Measurements from ENCODE around the gene LHFPL2. TPM values are rescaled to one million over a fixed set of nuclear protein-coding genes. Genes with fewer than 3 reads are reported as not detected.

The LHFPL2 gene
- total and polyA plus RNA-seq, 3 experiments from 2014 or later: 0.20 to 1.2 (median 0.84) TPM

- Histone ChIP-seq H3K36me3 (ENCODE audit: insufficient read depth, low read length) (no peaks in the 10 kb centered on the region), H3K9me3 (ENCODE audit: low read length) (no peaks in the 10 kb centered on the region), H3K27me3 (ENCODE audit: insufficient read depth, low read length, poor library complexity, severe bottlenecking) (no peaks in the 10 kb centered on the region), H3K4me3 (ENCODE audit: low read length) (no peak overlapping the region), H3K4me1 (ENCODE audit: insufficient read depth, low read length) (no peaks in the 10 kb centered on the region), H3K27ac (ENCODE audit: low read depth, low read length) (no peak overlapping the region)
- DNase-seq: no peak
- ChIA-PET CTCF (no interaction called here), POLR2A (no interaction called here)
- peaks cover 0 to 1% of the 10 kb centered on the region in 2 donors for H3K27me3 Mint-ChIP-seq
- no peak overlapping the region for H3K27ac Mint-ChIP-seq
- peaks cover 0 to 7% (median 0%) of the 10 kb centered on the region in 3 donors for H3K4me1 Mint-ChIP-seq
- H3K36me3 Mint-ChIP-seq: no peaks in the 10 kb centered on the region
- H3K9me3 Mint-ChIP-seq: no peaks in the 10 kb centered on the region
- no peak overlapping the region for H3K4me3 Mint-ChIP-seq
Observed at GRCh38 chr5:78534148-78534904, 114.2 kb downstream of the LHFPL2 start.

- no peak overlapping the region for H3K4me3 ChIP-seq (ENCODE audit: low read length)
- H3K4me3 Mint-ChIP-seq: no peak overlapping the region
- H3K27ac ChIP-seq (ENCODE audit: low read depth, low read length): no peak overlapping the region
- H3K27ac Mint-ChIP-seq: no peak overlapping the region
- H3K4me1 Mint-ChIP-seq: peaks cover 0 to 1% (median 0%) of the 10 kb centered on the region in 3 donors
- H3K4me1 ChIP-seq (ENCODE audit: insufficient read depth, low read length): no peaks in the 10 kb centered on the region
- no peaks in the 10 kb centered on the region for H3K9me3 ChIP-seq (ENCODE audit: low read length)
- no peaks in the 10 kb centered on the region for H3K36me3 ChIP-seq (ENCODE audit: insufficient read depth, low read length)
- ChIA-PET CTCF (no interaction called here), POLR2A (no interaction called here)
- no peaks in the 10 kb centered on the region for H3K27me3 ChIP-seq (ENCODE audit: insufficient read depth, low read length, poor library complexity, severe bottlenecking)
- no peaks in the 10 kb centered on the region for H3K9me3 Mint-ChIP-seq
- no peaks in the 10 kb centered on the region for H3K36me3 Mint-ChIP-seq
- H3K27me3 Mint-ChIP-seq: peaks cover 0 to 1% of the 10 kb centered on the region in 2 donors
- DNase-seq: no peak
Observed at GRCh38 chr5:78533356-78533755, 115.2 kb downstream of the LHFPL2 start.

GRCh38 chr5:78530342-78531096, 118.1 kb downstream of the LHFPL2 start:
- H3K36me3 ChIP-seq (ENCODE audit: insufficient read depth, low read length): no peaks in the 10 kb centered on the region
- POLR2A ChIA-PET: no interaction called here
- no peak for DNase-seq
- Mint-ChIP-seq H3K4me1 (no peaks in the 10 kb centered on the region), H3K27me3 (peaks cover 0 to 4% of the 10 kb centered on the region in 2 donors), H3K27ac (no peak overlapping the region), H3K36me3 (no peaks in the 10 kb centered on the region), H3K4me3 (no peak overlapping the region), H3K9me3 (no peaks in the 10 kb centered on the region)
- no peak overlapping the region for H3K4me3 ChIP-seq (ENCODE audit: low read length)
- CTCF ChIA-PET: interaction anchor here (1.0 kb wide), 1 partner anchor 11 kb away, joined by 4 read pairs; no protein-coding TSS in a partner anchor
- H3K4me1 ChIP-seq (ENCODE audit: insufficient read depth, low read length): no peaks in the 10 kb centered on the region
- H3K9me3 ChIP-seq (ENCODE audit: low read length): no peaks in the 10 kb centered on the region
- no peaks in the 10 kb centered on the region for H3K27me3 ChIP-seq (ENCODE audit: insufficient read depth, low read length, poor library complexity, severe bottlenecking)
- no peak overlapping the region for H3K27ac ChIP-seq (ENCODE audit: low read depth, low read length)

- Mint-ChIP-seq H3K4me3 (no peak overlapping the region), H3K4me1 (no peaks in the 10 kb centered on the region), H3K27me3 (peaks cover 13 to 14% of the 10 kb centered on the region in 2 donors), H3K27ac (no peak overlapping the region), H3K36me3 (no peaks in the 10 kb centered on the region), H3K9me3 (no peaks in the 10 kb centered on the region)
- H3K4me3 ChIP-seq (ENCODE audit: low read length): no peak overlapping the region
- no peaks in the 10 kb centered on the region for H3K36me3 ChIP-seq (ENCODE audit: insufficient read depth, low read length)
- no peak overlapping the region for H3K27ac ChIP-seq (ENCODE audit: low read depth, low read length)
- no peaks in the 10 kb centered on the region for H3K9me3 ChIP-seq (ENCODE audit: low read length)
- H3K4me1 ChIP-seq (ENCODE audit: insufficient read depth, low read length): no peaks in the 10 kb centered on the region
- H3K27me3 ChIP-seq (ENCODE audit: insufficient read depth, low read length, poor library complexity, severe bottlenecking): no peaks in the 10 kb centered on the region
- POLR2A ChIA-PET: no interaction called here
- CTCF ChIA-PET: no interaction called here
- DNase-seq: no peak
Observed at GRCh38 chr5:78527925-78528324, 120.6 kb downstream of the LHFPL2 start.

GRCh38 chr5:78527054-78527859, 121.3 kb downstream of the LHFPL2 start:
- no peaks in the 10 kb centered on the region for H3K36me3 Mint-ChIP-seq
- Histone ChIP-seq H3K27me3 (ENCODE audit: insufficient read depth, low read length, poor library complexity, severe bottlenecking) (no peaks in the 10 kb centered on the region), H3K4me1 (ENCODE audit: insufficient read depth, low read length) (no peaks in the 10 kb centered on the region), H3K9me3 (ENCODE audit: low read length) (no peaks in the 10 kb centered on the region), H3K27ac (ENCODE audit: low read depth, low read length) (no peak overlapping the region), H3K36me3 (ENCODE audit: insufficient read depth, low read length) (no peaks in the 10 kb centered on the region), H3K4me3 (ENCODE audit: low read length) (no peak overlapping the region)
- H3K27me3 Mint-ChIP-seq: peaks cover 14% of the 10 kb centered on the region in 2 donors
- no peaks in the 10 kb centered on the region for H3K9me3 Mint-ChIP-seq
- POLR2A ChIA-PET: no interaction called here
- no peaks in the 10 kb centered on the region for H3K4me1 Mint-ChIP-seq
- no peak overlapping the region for H3K27ac Mint-ChIP-seq
- H3K4me3 Mint-ChIP-seq: no peak overlapping the region
- no peak for DNase-seq
- CTCF ChIA-PET: no interaction called here

GRCh38 chr5:78526049-78526525, 122.5 kb downstream of the LHFPL2 start:
- Histone ChIP-seq H3K27ac (ENCODE audit: low read depth, low read length) (no peak overlapping the region), H3K27me3 (ENCODE audit: insufficient read depth, low read length, poor library complexity, severe bottlenecking) (no peaks in the 10 kb centered on the region), H3K36me3 (ENCODE audit: insufficient read depth, low read length) (no peaks in the 10 kb centered on the region), H3K4me1 (ENCODE audit: insufficient read depth, low read length) (no peaks in the 10 kb centered on the region), H3K4me3 (ENCODE audit: low read length) (no peak overlapping the region), H3K9me3 (ENCODE audit: low read length) (no peaks in the 10 kb centered on the region)
- Mint-ChIP-seq H3K4me3 (no peak overlapping the region), H3K27ac (no peak overlapping the region), H3K27me3 (peaks cover 14 to 19% of the 10 kb centered on the region in 2 donors), H3K4me1 (no peaks in the 10 kb centered on the region), H3K36me3 (no peaks in the 10 kb centered on the region), H3K9me3 (no peaks in the 10 kb centered on the region)
- ChIA-PET POLR2A (no interaction called here), CTCF (no interaction called here)
- DNase-seq: no peak

- Mint-ChIP-seq H3K4me1 (no peaks in the 10 kb centered on the region), H3K27me3 (peaks cover 27 to 43% of the 10 kb centered on the region in 2 donors), H3K27ac (no peak overlapping the region), H3K4me3 (no peak overlapping the region), H3K9me3 (no peaks in the 10 kb centered on the region), H3K36me3 (no peaks in the 10 kb centered on the region)
- POLR2A ChIA-PET: no interaction called here
- H3K9me3 ChIP-seq (ENCODE audit: low read length): no peaks in the 10 kb centered on the region
- no peak for DNase-seq
- no peaks in the 10 kb centered on the region for H3K36me3 ChIP-seq (ENCODE audit: insufficient read depth, low read length)
- no peaks in the 10 kb centered on the region for H3K27me3 ChIP-seq (ENCODE audit: insufficient read depth, low read length, poor library complexity, severe bottlenecking)
- CTCF ChIA-PET: no interaction called here
- H3K4me1 ChIP-seq (ENCODE audit: insufficient read depth, low read length): no peaks in the 10 kb centered on the region
- H3K27ac ChIP-seq (ENCODE audit: low read depth, low read length): no peak overlapping the region
- no peak overlapping the region for H3K4me3 ChIP-seq (ENCODE audit: low read length)
Observed at GRCh38 chr5:78523314-78524193, 125.0 kb downstream of the LHFPL2 start.
